HG02970 (cell line): ENCODE data around the gene PGAP3.
"Not testable (repeated sequence)": the region's sequence is repeated elsewhere in the genome, so short reads cannot be mapped to it uniquely, and the experiment has no call there.

Experiments used
- ATAC-seq: cut with Tn5 transposase; IDR thresholded peaks from one replicate; pipeline ENCODE4 v1.9.1; 2021; ENCODE audit warnings: mild to moderate bottlenecking, moderate library complexity, moderate number of reproducible peaks; ENCODE audit not compliant: unreplicated experiment, low FRiP score

PGAP3 gene, protein sequence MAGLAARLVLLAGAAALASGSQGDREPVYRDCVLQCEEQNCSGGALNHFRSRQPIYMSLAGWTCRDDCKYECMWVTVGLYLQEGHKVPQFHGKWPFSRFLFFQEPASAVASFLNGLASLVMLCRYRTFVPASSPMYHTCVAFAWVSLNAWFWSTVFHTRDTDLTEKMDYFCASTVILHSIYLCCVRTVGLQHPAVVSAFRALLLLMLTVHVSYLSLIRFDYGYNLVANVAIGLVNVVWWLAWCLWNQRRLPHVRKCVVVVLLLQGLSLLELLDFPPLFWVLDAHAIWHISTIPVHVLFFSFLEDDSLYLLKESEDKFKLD

DNA sequence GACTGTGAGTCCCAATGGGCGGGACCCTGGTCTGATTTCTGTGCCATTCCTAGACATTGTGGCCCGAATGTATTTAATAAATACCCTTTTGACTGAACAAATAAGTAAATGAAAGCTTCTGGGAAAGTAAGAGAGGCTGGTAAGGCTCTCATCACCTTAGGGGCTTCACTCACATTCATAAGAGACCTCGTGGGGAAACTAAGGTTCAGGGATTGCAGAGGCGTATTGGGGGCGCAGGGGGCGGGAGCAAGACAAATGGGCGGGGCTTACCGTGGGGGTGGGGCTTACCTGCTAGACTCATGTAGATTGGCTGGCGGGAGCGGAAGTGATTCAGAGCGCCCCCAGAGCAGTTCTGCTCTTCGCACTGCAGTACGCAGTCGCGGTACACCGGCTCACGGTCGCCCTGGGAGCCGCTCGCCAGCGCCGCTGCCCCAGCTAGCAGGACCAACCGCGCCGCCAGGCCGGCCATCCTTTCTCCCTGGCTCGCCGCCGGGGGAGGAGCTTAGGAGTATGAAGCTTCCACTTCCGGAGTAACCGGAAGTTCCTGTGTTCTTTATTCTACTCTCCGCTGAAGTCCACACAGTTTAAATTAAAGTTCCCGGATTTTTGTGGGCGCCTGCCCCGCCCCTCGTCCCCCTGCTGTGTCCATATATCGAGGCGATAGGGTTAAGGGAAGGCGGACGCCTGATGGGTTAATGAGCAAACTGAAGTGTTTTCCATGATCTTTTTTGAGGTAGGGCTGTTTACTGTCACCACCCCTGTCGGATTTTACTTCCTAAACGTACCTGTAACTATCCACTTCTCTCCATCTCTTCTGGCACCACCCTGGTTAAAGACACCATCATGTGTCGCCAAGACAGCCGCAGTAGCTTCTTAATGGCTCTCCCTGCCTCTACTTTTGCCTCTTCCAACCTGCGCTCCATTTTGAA is at the start of gene PGAP3:
Gene PGAP3 (minus strand): TSS at position 512 of the 929 bp plus-strand sequence. CDS start 43 bp downstream, at position 469.
- peak; percentile 84 for ATAC-seq

GRCh38 chr17:39737206-39737759 is 49.4 kb upstream of the PGAP3 start:
- no peak for ATAC-seq

DNA sequence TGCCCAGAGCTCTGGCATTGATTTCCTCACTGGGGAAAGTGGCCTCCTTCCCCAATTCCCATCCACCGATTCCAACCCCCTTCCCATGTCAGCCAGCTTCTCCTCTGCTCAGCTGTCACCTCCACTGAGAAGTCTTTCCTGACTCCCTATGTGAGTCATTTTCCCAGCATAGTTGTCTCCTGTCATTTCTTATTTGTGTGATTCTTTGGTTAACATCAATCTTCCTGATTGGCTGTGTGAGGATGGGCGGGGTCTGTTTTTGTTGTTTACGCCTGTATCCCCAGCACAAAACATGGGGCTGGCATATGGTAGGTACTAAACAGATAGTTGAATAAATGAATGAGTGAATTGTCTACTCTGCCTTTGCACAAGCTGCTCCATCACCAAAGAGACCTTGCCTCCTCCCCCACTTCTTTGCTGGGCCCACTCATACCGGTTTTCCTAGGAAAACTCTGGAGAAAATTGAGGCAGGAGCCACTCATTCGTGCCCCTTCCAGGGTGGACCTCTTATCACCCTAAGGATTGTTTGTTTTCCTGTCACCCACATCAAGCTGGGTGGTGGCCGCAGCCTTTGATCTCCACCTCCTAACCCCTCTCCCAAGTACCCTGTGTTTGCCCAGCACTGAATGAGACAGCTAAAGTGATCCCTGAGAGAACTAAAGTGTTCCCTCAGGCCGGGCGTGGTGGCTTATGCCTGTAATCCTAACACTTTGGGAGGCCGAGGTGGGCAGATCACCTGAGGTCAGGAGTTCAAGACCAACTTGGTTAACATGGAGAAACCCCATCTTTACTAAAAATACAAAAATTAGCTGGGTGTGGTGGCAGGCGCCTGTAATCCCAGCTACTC is 48.7 kb upstream of the PGAP3 start:
- no peak for ATAC-seq

- no peak for ATAC-seq
Measured at GRCh38 chr17:39735882-39736281, 48.0 kb upstream of the PGAP3 start.

DNA sequence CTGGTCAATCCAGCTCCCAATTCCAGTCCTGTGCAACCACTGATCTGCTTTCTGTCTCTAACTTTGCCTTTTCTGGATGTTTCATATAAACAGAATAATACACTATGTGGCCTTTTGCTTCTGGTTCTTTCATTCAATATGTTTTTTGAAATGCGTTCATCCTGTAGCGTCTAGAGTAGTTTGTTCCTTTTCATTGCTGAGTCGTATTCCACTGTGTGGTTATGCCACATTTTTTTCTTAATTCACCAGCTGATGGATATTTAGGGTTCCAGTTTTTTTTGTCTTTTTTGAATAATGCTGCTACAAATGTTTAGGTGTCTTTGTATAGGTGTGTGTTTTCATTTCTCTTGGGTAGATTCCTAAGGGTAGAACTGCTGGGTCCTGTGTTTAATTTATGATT is 44.7 kb upstream of the PGAP3 start:
- no peak for ATAC-seq

DNA sequence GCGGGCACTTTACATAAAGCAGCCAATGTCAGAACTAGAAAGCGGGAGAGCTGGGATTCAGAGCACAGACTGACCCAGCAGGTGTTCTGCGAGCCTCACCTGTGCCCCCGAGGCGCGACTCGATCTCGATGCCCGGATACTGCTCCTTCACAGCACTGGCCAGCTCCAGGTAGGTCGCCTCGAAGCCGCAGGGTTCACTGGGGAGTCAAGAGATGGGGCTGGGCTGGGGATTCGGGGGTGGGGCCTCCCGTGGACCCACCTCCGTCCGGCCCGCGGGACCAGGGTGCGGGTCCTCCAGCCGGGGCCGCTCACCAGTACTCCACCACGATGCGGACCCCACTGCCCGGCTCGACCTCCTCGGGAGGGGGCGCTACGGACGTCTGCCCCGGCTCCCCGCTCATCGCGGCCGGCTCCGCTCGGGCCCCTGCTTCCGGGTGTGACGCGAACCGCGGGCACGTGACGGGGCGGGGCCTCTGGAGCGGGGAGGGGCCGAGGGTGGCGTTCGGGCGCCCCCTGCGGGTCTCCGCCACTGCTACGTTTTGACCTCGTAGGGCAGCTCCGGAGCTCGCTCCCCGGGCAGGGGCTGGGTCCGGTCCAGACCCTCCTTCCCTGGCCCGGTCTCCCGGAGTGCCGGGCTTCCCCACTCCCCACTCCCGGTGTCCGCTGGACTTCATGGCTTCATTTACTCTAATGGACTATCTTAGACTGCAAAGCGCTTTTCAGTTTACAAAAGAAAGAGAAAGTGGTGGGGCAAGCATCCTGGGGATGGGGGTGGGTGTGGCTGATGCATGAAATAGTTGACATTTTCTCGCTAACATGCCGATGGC is 42.5 kb upstream of the PGAP3 start, which contains the start of gene MIEN1:
Gene MIEN1 (minus strand): TSS at position 438 of the 827 bp plus-strand sequence. CDS start 37 bp downstream, at position 401.
- peak; percentile 84 for ATAC-seq

GRCh38 chr17:39729280-39729851 is 41.5 kb upstream of the PGAP3 start:
- no peak for ATAC-seq

GRCh38 chr17:39727556-39727955 is 39.7 kb upstream of the PGAP3 start:
- no peak for ATAC-seq

GRCh38 chr17:39726617-39727016 is 38.8 kb upstream of the PGAP3 start:
- ATAC-seq: no peak

- ATAC-seq: not testable (repeated sequence)
Measured at GRCh38 chr17:39725923-39726322, 38.1 kb upstream of the PGAP3 start.

DNA sequence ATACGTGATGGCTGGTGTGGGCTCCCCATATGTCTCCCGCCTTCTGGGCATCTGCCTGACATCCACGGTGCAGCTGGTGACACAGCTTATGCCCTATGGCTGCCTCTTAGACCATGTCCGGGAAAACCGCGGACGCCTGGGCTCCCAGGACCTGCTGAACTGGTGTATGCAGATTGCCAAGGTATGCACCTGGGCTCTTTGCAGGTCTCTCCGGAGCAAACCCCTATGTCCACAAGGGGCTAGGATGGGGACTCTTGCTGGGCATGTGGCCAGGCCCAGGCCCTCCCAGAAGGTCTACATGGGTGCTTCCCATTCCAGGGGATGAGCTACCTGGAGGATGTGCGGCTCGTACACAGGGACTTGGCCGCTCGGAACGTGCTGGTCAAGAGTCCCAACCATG is 36.9 kb upstream of the PGAP3 start:
- ATAC-seq: no peak

DNA sequence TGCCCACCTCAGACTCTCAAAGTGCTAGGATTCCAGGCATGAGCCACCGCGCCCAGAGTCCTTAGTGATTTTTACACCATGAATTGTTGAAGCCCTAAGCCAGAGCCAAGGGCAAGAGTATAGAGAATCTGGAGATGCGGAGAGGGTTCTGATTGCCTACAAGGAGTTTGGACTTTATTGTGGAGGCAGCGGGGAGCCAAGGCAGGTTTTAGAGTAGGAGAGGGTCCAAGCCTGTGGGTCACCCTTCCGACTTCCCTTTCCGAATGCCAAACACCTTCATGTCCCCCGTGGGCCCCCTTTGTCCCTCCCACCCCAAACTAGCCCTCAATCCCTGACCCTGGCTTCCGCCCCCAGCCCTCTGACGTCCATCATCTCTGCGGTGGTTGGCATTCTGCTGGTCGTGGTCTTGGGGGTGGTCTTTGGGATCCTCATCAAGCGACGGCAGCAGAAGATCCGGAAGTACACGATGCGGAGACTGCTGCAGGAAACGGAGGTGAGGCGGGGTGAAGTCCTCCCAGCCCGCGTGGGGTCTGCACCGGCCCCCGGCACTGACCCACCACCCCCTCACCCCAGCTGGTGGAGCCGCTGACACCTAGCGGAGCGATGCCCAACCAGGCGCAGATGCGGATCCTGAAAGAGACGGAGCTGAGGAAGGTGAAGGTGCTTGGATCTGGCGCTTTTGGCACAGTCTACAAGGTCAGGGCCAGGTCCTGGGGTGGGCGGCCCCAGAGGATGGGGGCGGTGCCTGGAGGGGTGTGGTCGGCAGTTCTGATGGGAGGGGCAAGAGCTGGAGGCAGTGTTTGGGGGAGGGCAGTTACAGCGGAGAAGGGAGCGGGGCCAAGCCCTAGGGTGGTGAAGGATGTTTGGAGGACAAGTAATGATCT is 35.4 kb upstream of the PGAP3 start:
- no peak for ATAC-seq

- no peak for ATAC-seq
Measured at GRCh38 chr17:39722104-39722503, 34.2 kb upstream of the PGAP3 start.

- ATAC-seq: no peak
Measured at GRCh38 chr17:39719563-39720355, 31.9 kb upstream of the PGAP3 start.

- ATAC-seq: no peak
Measured at GRCh38 chr17:39717660-39718059, 29.8 kb upstream of the PGAP3 start.

DNA sequence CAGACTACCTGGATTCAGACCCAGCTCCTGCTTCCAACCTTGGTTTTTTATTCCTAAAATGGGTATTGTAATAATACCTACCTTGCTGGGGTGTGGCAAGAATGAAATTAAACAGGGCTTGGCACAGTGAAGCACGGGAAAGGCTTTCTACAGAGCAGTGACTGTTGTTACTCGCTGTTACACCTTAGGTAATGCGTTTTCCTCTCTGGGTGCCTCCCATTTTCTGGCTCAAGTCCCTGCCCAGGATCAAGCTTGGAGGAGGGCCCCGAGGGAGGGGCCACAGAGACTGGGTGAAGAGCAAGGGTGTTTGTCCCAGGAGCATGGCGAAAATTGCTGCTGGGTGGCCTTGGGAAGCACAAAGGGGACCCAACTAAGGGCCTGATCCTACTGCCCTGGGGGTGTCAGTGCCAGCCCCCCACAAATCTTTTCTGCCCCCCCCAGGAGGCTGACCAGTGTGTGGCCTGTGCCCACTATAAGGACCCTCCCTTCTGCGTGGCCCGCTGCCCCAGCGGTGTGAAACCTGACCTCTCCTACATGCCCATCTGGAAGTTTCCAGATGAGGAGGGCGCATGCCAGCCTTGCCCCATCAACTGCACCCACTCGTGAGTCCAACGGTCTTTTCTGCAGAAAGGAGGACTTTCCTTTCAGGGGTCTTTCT is 29.2 kb upstream of the PGAP3 start:
- no peak for ATAC-seq
